Transverse colon (tissue), 4 donors: ENCODE measurements around the gene PRKG1. TPM values are rescaled to one million over a fixed set of nuclear protein-coding genes. Genes with fewer than 3 reads are reported as not detected.

Experiments
- DNase-seq: peaks from one replicate; pipeline ENCODE4 v3.0.0-alpha.2; 2019
- H3K27ac ChIP-seq, 4 donors: fragments of 200-600 bp; sonication (generic); 2 replicates each; pipeline ENCODE4 v1.5.1; 2016 to 2018; ENCODE audit warnings: inconsistent platforms in 4 of 4
- H3K27me3 ChIP-seq: fragments of 200-600 bp; sonication (generic); 2 replicates; pipeline ENCODE4 v1.5.1; 2017; ENCODE audit warnings: inconsistent platforms
- H3K36me3 ChIP-seq, 4 donors: fragments of 200-600 bp; sonication (generic); 2 replicates each; pipeline ENCODE4 v1.5.1; 2017 to 2019; ENCODE audit warnings: inconsistent platforms in 4 of 4
- H3K4me1 ChIP-seq, 4 donors: fragments of 200-600 bp; sonication (generic); 2 replicates each; pipeline ENCODE4 v1.5.1; 2017 to 2020; ENCODE audit warnings: inconsistent platforms in 4 of 4
- H3K4me3 ChIP-seq, 4 donors: fragments of 200-600 bp; sonication (generic); 1 replicate in 1 of 4; 2 replicates in 3 of 4; pipeline versions ENCODE4 v1.5.1 to v1.6.1; 2017 to 2019; ENCODE audit warnings: inconsistent platforms in 4 of 4
- H3K9me3 ChIP-seq, 2 donors: fragments of 200-600 bp; sonication (generic); 2 replicates each; pipeline ENCODE4 v1.5.1; 2017 to 2019; ENCODE audit warnings: inconsistent platforms in 2 of 2
- CTCF ChIP-seq, 5 experiments: fragments of 200-600 bp in 3 of 5; fragments of 450-650 bp in 2 of 5; sonication (generic) in 3 of 5; IDR thresholded peaks; 1 replicate in 2 of 5; 2 replicates in 3 of 5; pipeline ENCODE4 v1.5.1; 2016 to 2017; ENCODE audit warnings: antibody characterized with exemption in 5 of 5, inconsistent platforms in 3 of 5, mild to moderate bottlenecking in 2 of 5, moderate library complexity in 1 of 5
- EP300 ChIP-seq: sonication (generic); formaldehyde crosslinking; IDR thresholded peaks from one replicate; pipeline ENCODE4 v1.6.1; 2017; ENCODE audit warnings: antibody characterized with exemption, low read depth
- POLR2A ChIP-seq: fragments of 450-650 bp; IDR thresholded peaks from one replicate; pipeline ENCODE4 v1.6.1; 2016; ENCODE audit warnings: antibody characterized with exemption, mild to moderate bottlenecking, moderate library complexity
- POLR2AphosphoS5 ChIP-seq, 3 donors: sonication (generic); formaldehyde crosslinking; IDR thresholded peaks; one replicate each; pipeline ENCODE4 v1.6.1; 2016; ENCODE audit warnings: antibody characterized with exemption in 3 of 3
- WGBS, 2 donors: methylation state at CpG; one replicate each; pipeline ENCODE4 v1.1.5; 2018; ENCODE audit warnings: low coverage in 1 of 2; 5-methylcytosine and 5-hydroxymethylcytosine counted together
- in situ Hi-C, 4 donors: fragments of 200-750 bp; cut with MboI; loops; one replicate each; pipeline versions ENCODE4 v1.15.0 to v1.15.1; 2017; ENCODE audit warnings: low sequenced_read_pairs in 3 of 4, low pct_ligation_motif_present in 1 of 4, low pct_unique_long_range_greater_than_20kb in 1 of 4
- intact Hi-C: fragments of 100-400 bp; cut with DNase I; formaldehyde crosslinking; loops from one replicate; pipeline ENCODE4 v1.15.1; 2023; ENCODE audit warnings: low total_unique reads
- total RNA-seq, 4 donors: library from RNA; depleted of rRNA; stranded (reverse); fragments of >200 nt; gene quantifications; one replicate each; pipeline ENCODE4 v1.1.0, GENCODE V29; 2016

Gene PRKG1
- total RNA-seq, 4 donors from 2014 or later: 17.6 to 30.6 (median 26.9) TPM

GRCh38 chr10:52074505-52075026 is 1000.3 kb downstream of the PRKG1 start:
- no peaks in the 10 kb centered on the region for H3K4me1 ChIP-seq
- WGBS, 2 donors: 85 to 89% methylated on average over 3 of the region's 3 CpGs
- TF ChIP-seq POLR2AphosphoS5 (IDR thresholded peaks at IDR 0.05) (no peak), POLR2A (no peak), CTCF (IDR thresholded peaks at IDR 0.05) (no peak), EP300 (no peak)
- in situ Hi-C loops: no loop called here
- intact Hi-C loops: no loop called here
- H3K4me3 ChIP-seq: no peak overlapping the region
- H3K36me3 ChIP-seq: no peaks in the 10 kb centered on the region
- H3K27me3 ChIP-seq: no peaks in the 10 kb centered on the region
- no peak overlapping the region for H3K27ac ChIP-seq
- DNase-seq: no peak
- no peaks in the 10 kb centered on the region for H3K9me3 ChIP-seq

- Histone ChIP-seq H3K27me3 (no peaks in the 10 kb centered on the region), H3K27ac (no peak overlapping the region), H3K36me3 (no peaks in the 10 kb centered on the region), H3K4me1 (no peaks in the 10 kb centered on the region), H3K4me3 (no peak overlapping the region), H3K9me3 (no peaks in the 10 kb centered on the region)
- TF ChIP-seq POLR2A (no peak), CTCF (IDR thresholded peaks at IDR 0.05) (no peak), EP300 (no peak), POLR2AphosphoS5 (IDR thresholded peaks at IDR 0.05) (no peak)
- DNase-seq: no peak
- in situ Hi-C loops: no loop called here
- 93 to 94% methylated on average over 7 of the region's 7 CpGs for WGBS, 2 donors
- intact Hi-C loops: no loop called here
Measured at GRCh38 chr10:52077814-52078213, 1003.5 kb downstream of the PRKG1 start.

- in situ Hi-C loops (no loop called here), intact Hi-C loops (no loop called here)
- Histone ChIP-seq H3K27me3 (no peaks in the 10 kb centered on the region), H3K9me3 (no peaks in the 10 kb centered on the region), H3K36me3 (no peaks in the 10 kb centered on the region), H3K27ac (no peak overlapping the region), H3K4me3 (no peak overlapping the region), H3K4me1 (no peaks in the 10 kb centered on the region)
- no peak for DNase-seq
- 65 to 85% methylated on average over 2 of the region's 2 CpGs for WGBS, 2 donors
- TF ChIP-seq CTCF (IDR thresholded peaks at IDR 0.05): no peak
- TF ChIP-seq POLR2A: no peak
- TF ChIP-seq EP300: no peak
- no peak for TF ChIP-seq POLR2AphosphoS5 (IDR thresholded peaks at IDR 0.05)
Measured at GRCh38 chr10:52078397-52078937, 1004.2 kb downstream of the PRKG1 start.

DNA sequence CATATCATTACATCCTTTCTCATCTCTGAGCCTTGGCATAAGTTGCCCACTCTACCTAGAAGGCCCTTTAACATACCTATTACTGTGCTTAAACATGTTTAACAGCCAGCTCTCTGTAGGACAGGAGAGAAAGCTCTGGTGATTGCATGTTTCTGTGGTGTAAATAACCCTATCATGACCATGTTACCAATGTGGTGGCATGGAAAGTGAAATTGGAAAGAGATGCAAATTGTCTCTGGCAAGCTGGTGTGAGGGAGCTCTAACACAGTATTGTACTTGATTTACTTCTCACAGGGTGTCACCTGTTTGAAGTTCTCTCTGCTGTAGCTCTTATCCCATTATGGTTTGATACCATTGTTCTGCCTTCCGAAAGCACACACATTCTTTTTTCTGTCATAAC is 1008.0 kb downstream of the PRKG1 start:
- Histone ChIP-seq H3K4me3 (no peak overlapping the region), H3K36me3 (no peaks in the 10 kb centered on the region), H3K9me3 (no peaks in the 10 kb centered on the region), H3K4me1 (no peaks in the 10 kb centered on the region), H3K27ac (no peak overlapping the region), H3K27me3 (no peaks in the 10 kb centered on the region)
- DNase-seq: no peak
- intact Hi-C loops (no loop called here), in situ Hi-C loops (no loop called here)
- 100% methylated on average over 1 of the region's 1 CpG for WGBS, 2 donors
- TF ChIP-seq CTCF (IDR thresholded peaks at IDR 0.05) (no peak), POLR2AphosphoS5 (IDR thresholded peaks at IDR 0.05) (no peak), EP300 (no peak), POLR2A (no peak)
